ENCODE measurements around the gene AGPAT4.
"Not testable (repeated sequence)": the region's sequence is repeated elsewhere in the genome, so short reads cannot be mapped to it uniquely, and the experiment has no call there.

AGPAT4 gene

DNA sequence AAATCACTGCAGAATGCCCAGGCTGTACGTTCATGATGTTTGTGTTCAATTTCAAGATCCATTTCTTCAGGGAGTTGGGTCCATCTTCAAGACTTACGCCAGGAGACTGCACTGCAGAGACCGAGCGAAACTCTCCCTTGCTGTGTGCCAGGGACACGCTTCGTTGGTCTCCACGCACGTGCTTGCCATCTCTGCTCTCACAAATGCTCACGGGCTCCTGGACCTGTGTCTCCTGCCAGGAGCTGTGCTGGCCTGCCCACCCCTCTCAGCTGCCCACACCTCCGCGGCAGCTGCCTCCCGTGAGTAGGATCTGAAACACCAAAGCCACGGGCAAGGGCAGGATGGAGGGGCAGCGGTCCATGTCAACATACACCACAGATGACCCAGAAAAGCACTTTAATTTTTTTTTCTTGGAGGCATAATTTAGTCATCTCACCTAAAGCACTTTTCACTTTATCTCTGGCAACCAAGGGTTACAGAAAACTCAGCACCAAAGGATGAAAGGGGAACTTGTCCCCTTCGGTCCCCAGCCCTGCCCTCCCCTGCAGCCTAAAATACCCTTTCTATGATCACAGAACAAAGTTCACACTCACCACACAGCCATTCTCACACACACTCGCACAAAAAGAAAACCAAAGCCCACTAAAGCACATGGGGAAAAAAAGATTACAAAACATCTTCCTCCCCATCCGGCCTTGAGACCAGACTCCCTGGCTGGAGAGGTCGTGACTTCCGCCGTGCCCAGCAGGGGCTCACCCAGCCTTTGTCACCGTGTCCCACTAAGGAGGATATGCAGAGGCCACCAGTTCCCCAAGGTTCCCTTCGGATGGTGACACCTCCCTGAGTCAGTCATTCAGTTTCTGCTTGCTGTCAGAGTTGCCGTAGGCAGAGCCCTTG lies 137.9 kb downstream of the AGPAT4 start:
- no peaks in the 10 kb centered on the region for H3K27me3 Mint-ChIP-seq
- H3K27ac Mint-ChIP-seq, result peak overlapping the region; percentile 13 to 83
- H3K4me3 Mint-ChIP-seq, result no peak overlapping the region
- DNase-seq (no peak), ATAC-seq (replicated peaks) (no peak)
- H3K36me3 Mint-ChIP-seq (ENCODE audit: insufficient read depth), result peaks cover 4% of the 10 kb centered on the region
- no peaks in the 10 kb centered on the region for H3K9me3 Mint-ChIP-seq
- peaks cover 0 to 5% of the 10 kb centered on the region in 2 donors for H3K4me1 Mint-ChIP-seq (ENCODE audit: low read depth in 2 of 2)

DNA sequence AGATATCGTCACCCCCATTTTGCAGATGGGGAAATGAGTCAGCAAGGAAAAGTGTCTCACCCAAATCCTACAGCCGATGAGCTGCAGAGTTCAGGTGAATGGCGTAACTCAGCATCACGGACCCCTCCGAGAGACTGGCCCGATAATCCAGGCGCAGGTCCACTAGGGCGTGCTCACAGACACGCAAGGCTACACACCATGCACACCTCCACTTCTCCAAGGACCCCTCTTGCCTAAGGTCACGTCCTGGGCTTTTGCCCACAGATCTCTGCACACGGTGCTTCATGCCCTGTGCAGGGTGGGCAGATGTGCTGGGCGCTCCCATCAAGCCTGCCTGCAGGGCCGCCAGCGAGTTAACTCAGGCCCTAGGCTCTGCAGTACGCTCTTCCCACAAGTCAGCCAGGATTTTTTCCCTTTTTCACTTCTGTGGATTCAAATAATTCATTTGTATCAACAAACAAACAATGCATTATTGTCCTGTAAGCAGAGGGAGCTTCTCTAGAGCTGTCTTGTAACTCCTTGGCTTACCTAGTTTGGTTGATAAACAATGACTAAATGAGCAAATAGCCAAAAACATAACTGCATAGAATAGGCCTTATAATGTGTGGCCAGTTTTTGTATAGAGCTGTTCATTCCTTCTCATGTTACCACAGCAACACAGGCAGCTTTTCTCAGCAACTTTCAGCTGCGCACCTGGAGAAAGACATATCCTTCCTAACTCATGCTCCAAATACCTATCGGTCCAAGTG lies 139.1 kb downstream of the AGPAT4 start:
- Mint-ChIP-seq H3K9me3 (no peaks in the 10 kb centered on the region), H3K27ac (peak overlapping the region; percentile 13 to 32), H3K4me3 (no peak overlapping the region), H3K4me1 (ENCODE audit: low read depth in 2 of 2) (peaks cover 0 to 7% of the 10 kb centered on the region in 2 donors), H3K36me3 (ENCODE audit: insufficient read depth) (peaks cover 4% of the 10 kb centered on the region), H3K27me3 (no peaks in the 10 kb centered on the region)
- DNase-seq (no peak), ATAC-seq (replicated peaks) (no peak)

DNA sequence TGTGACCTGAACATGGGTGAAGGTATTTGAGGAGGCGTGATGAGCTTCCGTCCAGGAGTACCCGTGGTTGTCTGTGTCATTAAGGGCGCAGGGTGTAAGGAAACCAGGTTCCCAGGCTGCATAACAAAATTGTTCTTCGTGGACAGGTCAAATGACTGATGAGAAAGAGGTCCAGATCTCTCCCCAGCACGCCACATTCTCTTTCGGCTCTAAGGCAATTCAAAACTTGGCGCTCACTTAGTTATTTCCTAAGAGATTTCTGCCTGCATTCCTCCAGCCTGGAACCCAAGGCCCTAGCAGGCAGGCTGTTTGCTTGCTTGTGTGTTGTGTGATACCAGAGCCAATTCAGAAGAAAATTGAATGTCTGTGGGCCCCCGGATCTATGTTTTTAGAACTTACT lies 139.9 kb downstream of the AGPAT4 start:
- ATAC-seq (replicated peaks) (no peak), DNase-seq (no peak)
- Mint-ChIP-seq H3K4me3 (no peak overlapping the region), H3K4me1 (ENCODE audit: low read depth in 2 of 2) (peaks cover 0 to 7% of the 10 kb centered on the region in 2 donors), H3K27ac (no peak overlapping the region), H3K9me3 (no peaks in the 10 kb centered on the region), H3K27me3 (no peaks in the 10 kb centered on the region), H3K36me3 (ENCODE audit: insufficient read depth) (peaks cover 4% of the 10 kb centered on the region)

DNA sequence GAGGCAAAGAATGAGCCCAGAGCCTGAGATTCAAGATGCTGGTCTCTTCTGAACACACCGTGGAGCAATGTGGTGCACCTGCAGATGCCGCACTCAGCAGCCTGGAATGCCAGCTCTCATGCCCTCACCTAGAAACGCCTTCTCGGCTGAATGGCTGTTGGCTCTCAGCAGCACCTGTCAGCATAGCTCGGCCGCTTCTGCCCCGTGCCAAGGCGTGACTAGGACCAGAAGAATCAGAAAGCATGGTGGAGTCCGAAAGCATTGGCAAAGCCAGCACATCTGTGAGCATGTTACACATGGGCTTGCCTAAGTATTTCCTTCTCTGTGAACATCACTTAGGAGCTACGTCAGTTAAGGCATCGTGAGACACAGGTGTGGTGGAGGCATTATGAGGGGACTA lies 141.5 kb downstream of the AGPAT4 start:
- DNase-seq (no peak), ATAC-seq (replicated peaks) (no peak)
- H3K36me3 Mint-ChIP-seq (ENCODE audit: insufficient read depth), result peaks cover 3% of the 10 kb centered on the region
- no peak overlapping the region for H3K4me3 Mint-ChIP-seq
- peak overlapping the region; percentile 28 to 38 for H3K27ac Mint-ChIP-seq
- no peaks in the 10 kb centered on the region for H3K27me3 Mint-ChIP-seq
- H3K4me1 Mint-ChIP-seq (ENCODE audit: low read depth in 2 of 2), result peaks cover 3 to 9% of the 10 kb centered on the region in 2 donors
- H3K9me3 Mint-ChIP-seq, result no peaks in the 10 kb centered on the region

DNA sequence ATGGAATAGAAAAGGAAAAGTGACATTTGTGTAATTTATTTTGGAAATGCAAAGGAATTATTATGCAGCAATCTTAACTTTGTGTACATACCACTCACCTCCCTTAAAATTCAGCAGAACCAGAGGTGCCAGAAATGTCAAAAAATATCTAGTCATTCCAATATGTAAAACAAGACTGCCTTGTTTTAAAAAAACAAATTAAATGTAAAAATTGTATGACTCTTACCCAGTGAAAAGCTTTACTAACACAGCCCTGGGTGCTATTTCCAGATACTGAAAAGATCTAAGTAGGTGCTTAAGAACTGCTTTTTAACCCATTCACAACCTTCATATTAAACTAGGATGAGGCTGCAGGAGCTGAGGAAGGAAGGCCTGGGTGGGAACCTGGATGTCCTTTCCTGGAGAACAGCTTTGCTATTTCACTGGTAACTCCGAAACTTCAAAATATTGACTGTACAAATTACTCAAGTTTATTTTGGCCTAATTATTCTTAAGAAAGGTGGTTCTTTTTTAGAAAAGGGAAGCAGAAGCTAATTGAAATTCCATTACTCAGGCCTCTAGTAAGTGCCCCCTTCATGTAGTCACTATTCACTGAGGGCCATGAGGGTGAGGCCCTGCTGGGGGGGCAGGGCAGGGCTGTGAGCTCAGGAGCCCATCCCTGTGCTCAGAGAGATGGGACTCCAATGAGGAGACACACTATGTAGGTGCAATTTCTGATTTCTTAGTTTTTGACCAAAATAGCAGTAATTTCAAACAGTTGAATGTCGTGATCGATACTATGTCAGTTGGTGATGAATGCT lies 142.7 kb downstream of the AGPAT4 start:
- Mint-ChIP-seq H3K27ac (peak overlapping the region; percentile 28 to 38), H3K36me3 (ENCODE audit: insufficient read depth) (peaks cover 4% of the 10 kb centered on the region), H3K4me1 (ENCODE audit: low read depth in 2 of 2) (peaks cover 5 to 9% of the 10 kb centered on the region in 2 donors), H3K27me3 (no peaks in the 10 kb centered on the region), H3K9me3 (peaks cover 0 to 1% of the 10 kb centered on the region in 2 donors), H3K4me3 (no peak overlapping the region)
- no peak for ATAC-seq (replicated peaks)
- no peak for DNase-seq

DNA sequence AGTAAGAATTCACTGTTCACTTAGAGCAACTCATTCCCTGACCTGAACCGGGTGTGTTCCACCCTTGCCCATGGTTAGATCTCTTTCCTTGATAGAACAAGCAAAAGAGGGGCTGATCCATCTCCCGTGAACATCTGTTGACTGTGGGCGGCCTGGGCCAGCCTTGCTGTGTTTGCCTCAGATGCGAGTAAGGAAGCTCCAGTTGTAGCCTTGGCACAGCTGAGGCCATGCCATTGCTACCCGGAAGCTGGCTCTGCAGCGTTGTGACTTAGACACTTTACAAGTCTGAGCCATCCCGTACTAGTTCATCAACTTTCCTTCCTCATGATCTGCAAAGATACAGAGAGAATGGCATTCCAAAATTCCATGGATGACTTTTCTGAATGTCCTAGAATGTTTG lies 143.3 kb downstream of the AGPAT4 start:
- peaks cover 0 to 1% of the 10 kb centered on the region in 2 donors for H3K9me3 Mint-ChIP-seq
- H3K36me3 Mint-ChIP-seq (ENCODE audit: insufficient read depth), result peaks cover 4% of the 10 kb centered on the region
- H3K27ac Mint-ChIP-seq, result peak overlapping the region in 1 of 2 donors; percentile 71
- ATAC-seq (replicated peaks) (no peak), DNase-seq (no peak)
- H3K4me3 Mint-ChIP-seq, result no peak overlapping the region
- no peaks in the 10 kb centered on the region for H3K27me3 Mint-ChIP-seq
- peaks cover 5 to 8% of the 10 kb centered on the region in 2 donors for H3K4me1 Mint-ChIP-seq (ENCODE audit: low read depth in 2 of 2)

DNA sequence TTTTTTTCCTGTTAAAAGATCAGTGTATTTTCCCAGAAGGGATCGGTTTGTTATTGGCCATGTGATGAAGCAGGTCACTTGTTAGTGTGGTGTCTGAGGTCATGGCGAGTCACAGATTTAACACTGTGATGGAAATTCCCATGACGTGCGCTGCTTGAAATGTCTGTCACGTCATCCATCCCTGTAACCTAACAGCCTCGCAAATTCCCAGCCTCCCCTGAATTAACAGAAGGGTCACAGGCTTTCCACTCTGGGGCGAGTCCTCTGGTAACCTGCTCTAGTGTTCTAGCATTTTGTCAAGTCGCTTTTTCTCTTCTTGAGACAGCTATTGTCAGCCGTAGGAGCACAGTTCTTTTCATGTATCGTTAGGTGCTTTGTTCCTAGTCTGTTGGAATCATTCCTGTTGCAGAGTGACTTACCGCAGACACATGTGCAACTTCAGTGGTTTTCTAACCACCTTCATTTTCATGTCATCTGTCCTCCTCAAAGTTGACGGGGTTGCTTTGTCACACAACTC lies 145.1 kb downstream of the AGPAT4 start:
- peak overlapping the region in 1 of 2 donors; percentile 4 for H3K27ac Mint-ChIP-seq
- ATAC-seq (replicated peaks), result peak; percentile 69
- DNase-seq, result no peak
- H3K4me1 Mint-ChIP-seq (ENCODE audit: low read depth in 2 of 2), result peaks cover 6 to 13% of the 10 kb centered on the region in 2 donors
- H3K4me3 Mint-ChIP-seq, result no peak overlapping the region
- no peaks in the 10 kb centered on the region for H3K27me3 Mint-ChIP-seq
- peaks cover 5 to 7% of the 10 kb centered on the region in 2 donors for H3K9me3 Mint-ChIP-seq
- peaks cover 4% of the 10 kb centered on the region for H3K36me3 Mint-ChIP-seq (ENCODE audit: insufficient read depth)

DNA sequence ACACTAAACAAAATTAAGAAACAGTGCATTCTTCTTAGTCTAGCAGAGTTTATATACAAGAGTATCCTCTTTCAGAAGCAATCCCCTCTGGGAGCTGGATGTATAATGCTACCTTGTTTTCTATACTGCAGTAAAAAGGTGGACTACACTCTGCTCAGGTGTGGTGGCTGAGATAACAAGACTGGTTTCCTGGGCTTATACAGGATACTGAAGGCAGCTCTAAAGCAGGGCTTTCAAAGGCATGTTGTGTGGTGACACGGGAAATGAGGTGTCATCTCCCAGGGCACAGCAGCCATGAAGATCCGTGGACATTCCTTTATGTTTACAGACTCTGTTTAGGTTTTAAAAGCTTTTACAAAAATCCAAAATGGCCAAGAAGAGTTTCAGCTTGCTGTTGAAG lies 145.6 kb downstream of the AGPAT4 start:
- Mint-ChIP-seq H3K9me3 (peaks cover 5 to 8% of the 10 kb centered on the region in 2 donors), H3K36me3 (ENCODE audit: insufficient read depth) (peaks cover 4% of the 10 kb centered on the region), H3K4me1 (ENCODE audit: low read depth in 2 of 2) (peaks cover 6 to 14% of the 10 kb centered on the region in 2 donors), H3K27me3 (no peaks in the 10 kb centered on the region), H3K4me3 (no peak overlapping the region), H3K27ac (peak overlapping the region in 1 of 2 donors; percentile 4)
- DNase-seq, result no peak
- peak; percentile 48 for ATAC-seq (replicated peaks)

DNA sequence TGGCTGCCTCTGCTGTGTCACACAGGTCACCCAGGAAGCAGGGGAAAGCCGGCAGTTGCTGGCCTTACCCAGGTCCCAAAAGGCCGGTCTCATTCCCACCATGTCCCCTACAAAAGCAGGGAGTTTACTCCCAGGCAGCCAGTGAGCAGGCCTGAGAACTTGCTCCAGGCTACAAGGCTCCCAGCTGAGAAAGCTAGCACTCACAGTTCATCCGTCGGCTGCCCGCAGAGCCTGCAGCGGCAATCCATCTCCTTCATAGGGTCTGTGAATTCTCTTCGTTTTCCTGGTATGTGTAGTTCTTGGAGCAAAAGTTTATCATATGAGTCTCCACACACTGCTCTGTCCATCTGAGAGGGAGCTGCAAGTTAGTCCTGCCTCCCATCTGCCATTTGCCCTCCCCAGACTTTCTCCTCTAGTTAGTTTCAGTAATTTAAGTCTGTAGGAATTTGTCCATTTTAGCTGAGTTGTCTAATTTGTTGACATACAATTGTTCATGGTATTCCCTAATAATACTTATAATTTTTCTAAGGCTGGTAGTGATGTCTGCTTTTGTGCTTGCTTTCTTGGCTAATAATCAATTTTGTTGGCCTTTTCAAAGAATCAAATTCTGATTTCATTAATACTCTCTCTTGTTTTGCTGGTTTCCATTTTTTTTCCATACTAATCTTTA lies 146.7 kb downstream of the AGPAT4 start:
- Mint-ChIP-seq H3K27me3 (no peaks in the 10 kb centered on the region), H3K27ac (no peak overlapping the region), H3K36me3 (ENCODE audit: insufficient read depth) (peaks cover 4% of the 10 kb centered on the region), H3K4me1 (ENCODE audit: low read depth in 2 of 2) (peaks cover 6 to 14% of the 10 kb centered on the region in 2 donors), H3K9me3 (peaks cover 5 to 8% of the 10 kb centered on the region in 2 donors), H3K4me3 (no peak overlapping the region)
- no peak for DNase-seq
- ATAC-seq (replicated peaks), result no peak

DNA sequence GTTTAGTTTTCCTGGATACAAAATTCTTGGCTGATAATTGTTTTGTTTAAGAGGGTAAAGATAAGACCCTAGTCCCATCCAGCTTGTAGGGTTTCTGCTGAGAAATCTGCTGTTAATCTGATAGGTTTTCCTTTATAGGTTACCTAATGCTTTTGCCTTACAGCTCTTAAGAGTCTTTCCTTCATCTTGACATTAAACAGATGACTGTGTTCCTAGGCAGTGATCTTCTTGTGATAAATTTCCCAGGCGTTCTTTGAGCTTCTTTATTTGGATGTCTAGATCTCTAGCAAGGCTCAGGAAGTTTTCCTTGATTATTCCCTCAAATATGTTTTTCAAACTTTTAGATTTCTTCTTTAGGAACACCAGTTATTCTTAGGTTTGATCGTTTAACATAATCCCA lies 148.3 kb downstream of the AGPAT4 start:
- H3K27me3 Mint-ChIP-seq, result no peaks in the 10 kb centered on the region
- no peak for DNase-seq
- H3K36me3 Mint-ChIP-seq (ENCODE audit: insufficient read depth), result peaks cover 4% of the 10 kb centered on the region
- peaks cover 5 to 9% of the 10 kb centered on the region in 2 donors for H3K9me3 Mint-ChIP-seq
- no peak overlapping the region for H3K27ac Mint-ChIP-seq
- ATAC-seq (replicated peaks), result no peak
- H3K4me3 Mint-ChIP-seq, result no peak overlapping the region
- peaks cover 6 to 14% of the 10 kb centered on the region in 2 donors for H3K4me1 Mint-ChIP-seq (ENCODE audit: low read depth in 2 of 2)

DNA sequence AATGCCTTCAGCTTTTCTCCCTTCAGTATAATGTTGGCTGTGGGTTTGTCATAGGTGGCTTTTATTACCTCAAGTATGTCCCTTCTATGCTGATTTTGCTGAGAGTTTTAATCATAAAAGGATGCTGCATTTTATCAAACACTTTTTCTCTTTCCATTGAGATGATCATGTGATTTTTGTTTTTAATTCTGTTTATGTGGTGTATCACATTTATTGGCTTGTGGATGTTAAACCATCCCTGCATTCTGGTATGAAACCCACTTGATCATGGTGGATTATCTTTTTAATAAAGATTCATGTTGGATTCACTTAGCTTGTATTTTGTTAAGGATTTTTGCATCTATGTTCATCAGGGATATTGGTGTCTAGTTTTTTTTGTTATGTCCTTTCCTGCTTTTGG lies 150.5 kb downstream of the AGPAT4 start:
- ATAC-seq (replicated peaks); DNase-seq; H3K27ac Mint-ChIP-seq; H3K4me3 Mint-ChIP-seq; H3K36me3 Mint-ChIP-seq (ENCODE audit: insufficient read depth); H3K27me3 Mint-ChIP-seq: not testable (repeated sequence)
- peaks cover 5 to 16% of the 10 kb centered on the region in 2 donors for H3K9me3 Mint-ChIP-seq
- H3K4me1 Mint-ChIP-seq (ENCODE audit: low read depth in 2 of 2), result peaks cover 2 to 14% of the 10 kb centered on the region in 2 donors

DNA sequence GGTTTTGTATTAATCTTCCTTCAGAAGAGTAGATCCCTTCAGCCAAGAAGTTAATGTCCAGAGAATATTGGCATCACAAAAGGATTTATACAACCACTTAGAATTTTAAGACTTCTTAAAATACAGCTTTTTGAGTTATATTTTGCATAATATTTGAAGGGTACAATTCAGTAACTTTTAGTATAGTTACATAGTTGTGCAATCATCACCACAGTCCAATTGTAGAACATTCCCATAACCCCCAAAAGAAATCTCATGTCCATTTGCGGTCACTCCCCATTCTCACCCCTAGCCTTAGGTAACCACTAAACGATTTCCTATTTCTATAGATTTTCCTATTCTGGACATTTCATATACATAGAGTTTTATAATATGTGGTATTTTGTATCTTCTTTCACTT lies 155.9 kb downstream of the AGPAT4 start:
- no peak overlapping the region for H3K27ac Mint-ChIP-seq
- H3K4me3 Mint-ChIP-seq, result no peak overlapping the region
- peaks cover 0 to 1% of the 10 kb centered on the region in 2 donors for H3K4me1 Mint-ChIP-seq (ENCODE audit: low read depth in 2 of 2)
- ATAC-seq (replicated peaks), result no peak
- H3K9me3 Mint-ChIP-seq, result peaks cover 0 to 8% of the 10 kb centered on the region in 2 donors
- DNase-seq, result no peak
- H3K36me3 Mint-ChIP-seq (ENCODE audit: insufficient read depth), result peaks cover 29% of the 10 kb centered on the region
- H3K27me3 Mint-ChIP-seq, result no peaks in the 10 kb centered on the region
